Measurements from ENCODE around the gene OGFR.

- TF ChIP-seq EZH2 (IDR thresholded peaks at IDR 0.05; ENCODE audit: insufficient read depth, poor library complexity, severe bottlenecking) (no peak), EZH2phosphoT487 (IDR thresholded peaks at IDR 0.05; ENCODE audit: insufficient read depth, low read depth) (no peak)
Measured at GRCh38 chr20:62787321-62787720, 17.3 kb upstream of the OGFR start.
